Measurements from ENCODE around the gene TEX35.

- TF ChIP-seq CTCF (IDR thresholded peaks at IDR 0.05; ENCODE audit: low read length) (no peak), EZH2 (optimal IDR thresholded peaks at IDR 0.05; ENCODE audit: low read depth, low read length) (no peak), EZH2phosphoT487 (IDR thresholded peaks at IDR 0.05; ENCODE audit: low read length) (no peak)
Observed at GRCh38 chr1:178464566-178464965, 48.3 kb upstream of the TEX35 start.
